GM21367 (cell line): ENCODE measurements around the gene TMEM214.
"Not testable (repeated sequence)": the region's sequence is repeated elsewhere in the genome, so short reads cannot be mapped to it uniquely, and the experiment has no call there.

Source experiments
- ATAC-seq: cut with Tn5 transposase; IDR thresholded peaks from one replicate; pipeline ENCODE4 v1.9.1; 2021; ENCODE audit not compliant: unreplicated experiment

TMEM214 gene

GRCh38 chr2:27067385-27067784, 34.6 kb downstream of the TMEM214 start:
- ATAC-seq = no peak

GRCh38 chr2:27069436-27069835, 36.7 kb downstream of the TMEM214 start:
- no peak for ATAC-seq

- ATAC-seq = no peak
These were observed 37.3 kb downstream of the TMEM214 start for GRCh38 chr2:27069961-27070618.

- no peak for ATAC-seq
These were observed 38.0 kb downstream of the TMEM214 start for GRCh38 chr2:27070653-27071276.

- ATAC-seq = peak; percentile 75
These were observed 38.7 kb downstream of the TMEM214 start, which contains the start of gene OST4 for GRCh38 chr2:27071277-27071989. Gene OST4, minus strand, starts transcription at chr2:27071654.

- ATAC-seq = peak; percentile 15
These were observed 39.4 kb downstream of the TMEM214 start for GRCh38 chr2:27071990-27072830.

- no peak for ATAC-seq
These were observed 40.2 kb downstream of the TMEM214 start for GRCh38 chr2:27072920-27073319.

- ATAC-seq = no peak
These were observed 41.0 kb downstream of the TMEM214 start for GRCh38 chr2:27073782-27074181.

- ATAC-seq = no peak
These were observed 42.2 kb downstream of the TMEM214 start for GRCh38 chr2:27074738-27075565.

- ATAC-seq = not testable (repeated sequence)
These were observed 42.8 kb downstream of the TMEM214 start for GRCh38 chr2:27075566-27075871.

GRCh38 chr2:27076323-27076722, 43.6 kb downstream of the TMEM214 start:
- ATAC-seq = no peak

GRCh38 chr2:27077231-27077630, 44.5 kb downstream of the TMEM214 start:
- no peak for ATAC-seq

- ATAC-seq = no peak
These were observed 45.8 kb downstream of the TMEM214 start, which contains the start of gene EMILIN1 for GRCh38 chr2:27078267-27079194. Gene EMILIN1, plus strand, starts transcription at chr2:27078615. Its CDS starts 451 bp downstream, at chr2:27079066.

- ATAC-seq = no peak
These were observed 46.7 kb downstream of the TMEM214 start for GRCh38 chr2:27079233-27080139.

GRCh38 chr2:27080140-27080469, 47.3 kb downstream of the TMEM214 start:
- no peak for ATAC-seq

GRCh38 chr2:27080603-27080936, 47.8 kb downstream of the TMEM214 start:
- no peak for ATAC-seq

- no peak for ATAC-seq
These were observed 49.4 kb downstream of the TMEM214 start for GRCh38 chr2:27081984-27082772.
